ENCODE results near the gene CXCR1. TPM values are rescaled to one million over a fixed set of nuclear protein-coding genes. Genes with fewer than 3 reads are reported as not detected.

CXCR1 gene
- total RNA-seq, 1 donor from 2014 or later = 5.3 TPM

GRCh38 chr2:218145124-218145523 is 21.6 kb downstream of the CXCR1 start:
- intact Hi-C loops (cut with DNase I) = no loop called here
- DNase-seq (no peak), ATAC-seq (peak; percentile 72)
- no peak for TF ChIP-seq CTCF (IDR thresholded peaks at IDR 0.05)
- no peaks in the 10 kb centered on the region for H3K36me3 ChIP-seq
- H3K4me3 ChIP-seq = no peak overlapping the region
- no peaks in the 10 kb centered on the region for H3K9me3 ChIP-seq
- no peaks in the 10 kb centered on the region for H3K27me3 ChIP-seq
- H3K27ac ChIP-seq = no peak overlapping the region
- H3K4me1 ChIP-seq = no peaks in the 10 kb centered on the region

- H3K4me1 ChIP-seq = no peaks in the 10 kb centered on the region
- H3K4me3 ChIP-seq = no peak overlapping the region
- DNase-seq = no peak
- no peak for ATAC-seq
- H3K27me3 ChIP-seq = peaks cover 7% of the 10 kb centered on the region
- no peaks in the 10 kb centered on the region for H3K36me3 ChIP-seq
- TF ChIP-seq CTCF (IDR thresholded peaks at IDR 0.05) = no peak
- intact Hi-C loops (cut with DNase I) = no loop called here
- no peak overlapping the region for H3K27ac ChIP-seq
- H3K9me3 ChIP-seq = no peaks in the 10 kb centered on the region
These were observed 28.7 kb downstream of the CXCR1 start for GRCh38 chr2:218138047-218138446.

GRCh38 chr2:218137514-218137913 is 29.2 kb downstream of the CXCR1 start:
- peaks cover 7% of the 10 kb centered on the region for H3K27me3 ChIP-seq
- H3K27ac ChIP-seq = no peak overlapping the region
- peak; percentile 38 for ATAC-seq
- H3K9me3 ChIP-seq = no peaks in the 10 kb centered on the region
- no peak for TF ChIP-seq CTCF (IDR thresholded peaks at IDR 0.05)
- intact Hi-C loops (cut with DNase I) = no loop called here
- H3K4me3 ChIP-seq = no peak overlapping the region
- H3K36me3 ChIP-seq = no peaks in the 10 kb centered on the region
- DNase-seq = no peak
- no peaks in the 10 kb centered on the region for H3K4me1 ChIP-seq

- peak; percentile 16 for ATAC-seq
- DNase-seq = no peak
- Histone ChIP-seq H3K27me3 (no peaks in the 10 kb centered on the region), H3K36me3 (no peaks in the 10 kb centered on the region), H3K27ac (no peak overlapping the region), H3K9me3 (no peaks in the 10 kb centered on the region), H3K4me1 (peaks cover 4% of the 10 kb centered on the region), H3K4me3 (no peak overlapping the region)
- no peak for TF ChIP-seq CTCF (IDR thresholded peaks at IDR 0.05)
- intact Hi-C loops (cut with DNase I) = no loop called here
These were observed 35.9 kb downstream of the CXCR1 start for GRCh38 chr2:218130822-218131221.

- peak; percentile 26 for ATAC-seq
- intact Hi-C loops (cut with DNase I) = no loop called here
- H3K4me3 ChIP-seq = no peak overlapping the region
These were observed 36.4 kb downstream of the CXCR1 start for GRCh38 chr2:218130377-218130776.

More at GRCh38 chr2:218130377-218130776, 36.4 kb downstream of the CXCR1 start:
- no peak for TF ChIP-seq CTCF (IDR thresholded peaks at IDR 0.05)
- H3K36me3 ChIP-seq = no peaks in the 10 kb centered on the region
- H3K27ac ChIP-seq = no peak overlapping the region
- H3K4me1 ChIP-seq = peaks cover 5% of the 10 kb centered on the region
- no peak for DNase-seq
- no peaks in the 10 kb centered on the region for H3K27me3 ChIP-seq
- H3K9me3 ChIP-seq = no peaks in the 10 kb centered on the region

Measured in upper lobe of right lung (tissue), 1 donor.